Measurements from ENCODE around the gene SPINK5.

DNA sequence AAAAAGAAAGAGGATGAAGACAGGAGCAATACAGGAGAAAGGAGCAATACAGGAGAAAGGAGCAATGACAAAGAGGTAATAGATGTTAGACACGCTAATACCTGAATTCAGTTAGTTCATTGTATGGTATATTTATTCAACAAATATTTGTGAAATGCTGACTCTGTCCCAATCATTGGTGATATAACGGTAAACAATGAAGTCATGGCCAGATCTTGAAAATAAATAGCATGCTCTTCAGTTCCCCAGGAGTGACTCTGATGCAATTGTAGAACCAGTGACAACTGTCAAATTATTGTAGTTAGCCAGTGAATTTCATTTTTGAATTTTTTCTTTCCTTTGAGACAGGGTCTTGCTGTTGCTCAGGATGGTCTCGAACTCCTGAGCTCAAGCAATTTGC is 56.5 kb downstream of the SPINK5 start:
- TF ChIP-seq ZNF274 (IDR thresholded peaks at IDR 0.05; ENCODE audit: low read depth, low read length) (no peak), YY1 (IDR thresholded peaks at IDR 0.05; ENCODE audit: insufficient read depth, insufficient read length) (no peak), SUZ12 (IDR thresholded peaks at IDR 0.05; ENCODE audit: extremely low read depth, insufficient read depth, insufficient read length) (no peak)
